Measurements from ENCODE around the gene PCDH9.

GRCh38 chr13:66992719-66993118, 237.4 kb downstream of the PCDH9 start:
- TF ChIP-seq POLR2A (IDR thresholded peaks at IDR 0.05) (no peak), POLR2AphosphoS5 (IDR thresholded peaks at IDR 0.05) (no peak)

Measured in upper lobe of left lung (tissue), 4 donors.